B cell (primary cell): ENCODE measurements around the gene GRID2. TPM values are rescaled to one million over a fixed set of nuclear protein-coding genes. Genes with fewer than 3 reads are reported as not detected.

Experiments used
- ATAC-seq: fragments of 200-7000 bp; cut with Tn5 transposase; one replicate; pipeline ENCODE4 v1.10.0; 2021; ENCODE audit warnings: low read depth, mild to moderate bottlenecking, moderate number of reproducible peaks, moderate library complexity
- CTCF ChIA-PET: fragments of 350-600 bp; sonication (Branson Sonifier 250); formaldehyde crosslinking; loops from one replicate; lab custom pipeline; 2021; ENCODE audit warnings: antibody characterized with exemption, inconsistent platforms; lab: Charles Lee
- POLR2A ChIA-PET: fragments of 350-600 bp; sonication (Branson Sonifier 250); formaldehyde crosslinking; loops from one replicate; lab custom pipeline; 2021; ENCODE audit warnings: antibody characterized with exemption; lab: Charles Lee
- DNase-seq: peaks from one replicate; pipeline ENCODE4 v3.0.0; 2013
- H2AFZ ChIP-seq: 2 replicates; pipeline ENCODE4 v1.6.1; 2012; ENCODE audit warnings: mild to moderate bottlenecking, low read depth, low read length; ENCODE audit not compliant: insufficient read depth, poor library complexity, severe bottlenecking
- H3K27ac ChIP-seq, 2 donors: 1 replicate in 1 of 2; 2 replicates in 1 of 2; pipeline ENCODE4 v1.5.1; 2012 to 2013; ENCODE audit warnings: low read length in 2 of 2, mild to moderate bottlenecking in 2 of 2, moderate library complexity in 1 of 2
- H3K27me3 ChIP-seq, 4 experiments: fragments of 200-600 bp in 1 of 4; sonication (generic) in 1 of 4; replicated peaks in 1 of 4; 1 replicate in 2 of 4; 2 replicates in 2 of 4; pipeline versions ENCODE4 v1.6.1 to v1.7.0; 2013 to 2016; ENCODE audit warnings: low read length in 3 of 4, mild to moderate bottlenecking in 2 of 4, mixed read lengths in 1 of 4, moderate library complexity in 1 of 4; ENCODE audit not compliant: insufficient read depth in 4 of 4, control insufficient read depth in 3 of 4; ENCODE audit errors: control extremely low read depth in 1 of 4
- H3K36me3 ChIP-seq, 2 experiments: replicated peaks in 1 of 2; 1 replicate in 1 of 2; 2 replicates in 1 of 2; pipeline versions ENCODE4 v1.6.1 to v1.7.1; 2013; ENCODE audit warnings: low read length in 1 of 2; ENCODE audit not compliant: insufficient read depth in 2 of 2, control insufficient read depth in 1 of 2; ENCODE audit errors: control extremely low read depth in 1 of 2, extremely low read depth in 1 of 2
- H3K4me1 ChIP-seq, 2 donors: fragments of 200-600 bp in 1 of 2; sonication (generic) in 1 of 2; 1 replicate in 1 of 2; 2 replicates in 1 of 2; pipeline versions ENCODE4 v1.5.1 to v1.6.1; 2013 to 2017; ENCODE audit warnings: low read length in 2 of 2; ENCODE audit not compliant: control insufficient read depth in 2 of 2, insufficient read depth in 2 of 2
- H3K4me2 ChIP-seq: replicated peaks from 2 replicates; pipeline ENCODE3; 2012; ENCODE audit warnings: mild to moderate bottlenecking, low read depth, low read length; ENCODE audit not compliant: poor library complexity, severe bottlenecking
- H3K4me3 ChIP-seq, 5 experiments: fragments of 200-600 bp in 1 of 5; sonication (generic) in 1 of 5; 1 replicate in 3 of 5; 2 replicates in 2 of 5; pipeline versions ENCODE4 v1.5.1 to v1.7.0; 2011 to 2016; ENCODE audit warnings: low read length in 4 of 5, mild to moderate bottlenecking in 4 of 5, low read depth in 2 of 5, control low read depth in 1 of 5, moderate library complexity in 1 of 5; ENCODE audit not compliant: insufficient read depth in 1 of 5; ENCODE audit errors: control extremely low read depth in 1 of 5, extremely low read depth in 1 of 5
- H3K79me2 ChIP-seq: fragments of 200-600 bp; sonication (generic); one replicate; pipeline ENCODE4 v1.6.0; 2016; ENCODE audit warnings: low read length; ENCODE audit not compliant: control insufficient read depth, insufficient read depth
- H3K9ac ChIP-seq: fragments of 200-600 bp; sonication (generic); 2 replicates; pipeline ENCODE4 v1.6.1; 2017; ENCODE audit warnings: mild to moderate bottlenecking, low read length, moderate library complexity
- H3K9me3 ChIP-seq, 3 donors: one replicate each; pipeline versions ENCODE4 v1.6.1 to v1.7.1; 2013; ENCODE audit warnings: low read length in 2 of 3; ENCODE audit not compliant: control insufficient read depth in 2 of 3, insufficient read depth in 1 of 3; ENCODE audit errors: control extremely low read depth in 1 of 3
- H4K20me1 ChIP-seq: 2 replicates; pipeline ENCODE4 v1.6.0; 2012; ENCODE audit warnings: mild to moderate bottlenecking, low read length; ENCODE audit not compliant: insufficient read depth, control insufficient read depth, poor library complexity, severe bottlenecking
- H3K27ac Mint-ChIP-seq: one replicate; pipeline ENCODE4 v1.8.0; 2021; ENCODE audit warnings: mixed read lengths
- H3K27me3 Mint-ChIP-seq: one replicate; pipeline ENCODE4 v1.8.0; 2021; ENCODE audit warnings: mixed read lengths
- H3K4me1 Mint-ChIP-seq: one replicate; pipeline ENCODE4 v1.8.0; 2021; ENCODE audit warnings: mixed read lengths
- H3K4me3 Mint-ChIP-seq: one replicate; pipeline ENCODE4 v1.8.0; 2021; ENCODE audit warnings: mixed read lengths
- H3K9me3 Mint-ChIP-seq: one replicate; pipeline ENCODE4 v1.8.0; 2022; ENCODE audit warnings: mixed read lengths; ENCODE audit not compliant: insufficient read depth
- EZH2 ChIP-seq: IDR thresholded peaks from 2 replicates; pipeline ENCODE4 v1.6.1; 2012; ENCODE audit warnings: borderline replicate concordance, low read depth, mild to moderate bottlenecking, moderate library complexity, low read length; ENCODE audit not compliant: insufficient read depth, poor library complexity, severe bottlenecking
- WGBS: methylation state at CpG from one replicate; pipeline ENCODE4 v1.1.5; 2013; ENCODE audit warnings: missing lambda C conversion rate; ENCODE audit not compliant: insufficient coverage; 5-methylcytosine and 5-hydroxymethylcytosine counted together
- intact Hi-C: fragments of 100-400 bp; cut with micrococcal nuclease; formaldehyde crosslinking; loops from one replicate; pipeline ENCODE4 v1.10.0; 2022
- polyA plus RNA-seq: library from polyadenylated mRNA; depleted of rRNA; stranded (reverse); fragments of >200 nt; gene quantifications from 2 replicates; pipeline ENCODE4 v1.2.3, GENCODE V29; 2012
- total RNA-seq, 2 donors: library from RNA; stranded (reverse); fragments of 120-200 nt in 1 of 2; gene quantifications; 1 replicate in 1 of 2; 2 replicates in 1 of 2; pipeline versions ENCODE4 v1.2.3 to v1.2.4, GENCODE V29; 2013 to 2022
- TF ChIP-seq, protein P1 (sequence below): fragments of 200-600 bp; IDR thresholded peaks from one replicate; pipeline ENCODE4 v1.8.0; 2022; ENCODE audit warnings: antibody characterized with exemption, mild to moderate bottlenecking

GRID2 gene
- total and polyA plus RNA-seq, 2 donors (not counting 1 experiment from before 2014, with no cell fraction given), result not detected

DNA sequence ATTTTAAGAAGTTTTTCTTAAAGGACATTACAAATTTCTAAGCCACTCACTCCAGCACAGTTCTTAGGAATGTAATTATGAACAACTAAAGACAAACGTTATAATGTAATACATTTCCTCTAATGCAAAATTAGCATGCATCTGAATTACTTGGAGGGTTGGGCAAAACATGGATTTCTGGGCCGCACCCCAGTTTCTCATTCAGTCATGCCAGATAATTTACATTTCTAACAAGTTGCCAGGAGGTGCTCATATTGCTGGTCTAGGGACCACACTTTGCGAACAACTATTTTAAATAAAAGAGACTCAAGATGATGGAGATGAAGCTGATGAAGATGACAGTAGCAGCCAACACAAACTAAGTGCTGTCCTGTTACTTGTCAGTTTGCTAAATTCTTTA, 840.1 kb downstream of the GRID2 start:
- H3K27ac Mint-ChIP-seq, result no peak overlapping the region
- DNase-seq, result no peak
- 100% methylated on average over 1 of the region's 3 CpGs for WGBS

DNA sequence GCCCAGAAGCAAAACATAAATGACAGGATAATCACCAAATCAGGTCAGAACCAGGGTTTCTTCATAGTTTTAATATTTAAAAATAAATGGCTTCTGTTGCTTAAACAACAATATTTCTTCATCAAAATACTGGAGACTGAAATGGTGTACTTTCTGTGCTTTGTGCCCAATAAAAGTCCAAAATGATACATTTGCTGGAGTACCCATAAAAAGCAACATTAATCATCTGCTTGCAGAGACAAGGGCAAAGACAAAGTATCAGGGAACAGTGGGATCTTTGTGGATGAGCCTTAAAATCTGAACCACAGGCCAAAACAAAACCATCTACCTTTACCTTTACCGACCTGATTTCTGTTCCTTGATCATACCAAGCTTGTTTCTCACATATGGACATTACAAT, 840.9 kb downstream of the GRID2 start:
- WGBS, result 100% methylated on average over 1 of the region's 1 CpG
- intact Hi-C loops, result no loop called here
- no peaks in the 10 kb centered on the region for H4K20me1 ChIP-seq
- no peaks in the 10 kb centered on the region for H3K27me3 ChIP-seq
- TF ChIP-seq EZH2, result no peak
- TF ChIP-seq, protein P1, sequence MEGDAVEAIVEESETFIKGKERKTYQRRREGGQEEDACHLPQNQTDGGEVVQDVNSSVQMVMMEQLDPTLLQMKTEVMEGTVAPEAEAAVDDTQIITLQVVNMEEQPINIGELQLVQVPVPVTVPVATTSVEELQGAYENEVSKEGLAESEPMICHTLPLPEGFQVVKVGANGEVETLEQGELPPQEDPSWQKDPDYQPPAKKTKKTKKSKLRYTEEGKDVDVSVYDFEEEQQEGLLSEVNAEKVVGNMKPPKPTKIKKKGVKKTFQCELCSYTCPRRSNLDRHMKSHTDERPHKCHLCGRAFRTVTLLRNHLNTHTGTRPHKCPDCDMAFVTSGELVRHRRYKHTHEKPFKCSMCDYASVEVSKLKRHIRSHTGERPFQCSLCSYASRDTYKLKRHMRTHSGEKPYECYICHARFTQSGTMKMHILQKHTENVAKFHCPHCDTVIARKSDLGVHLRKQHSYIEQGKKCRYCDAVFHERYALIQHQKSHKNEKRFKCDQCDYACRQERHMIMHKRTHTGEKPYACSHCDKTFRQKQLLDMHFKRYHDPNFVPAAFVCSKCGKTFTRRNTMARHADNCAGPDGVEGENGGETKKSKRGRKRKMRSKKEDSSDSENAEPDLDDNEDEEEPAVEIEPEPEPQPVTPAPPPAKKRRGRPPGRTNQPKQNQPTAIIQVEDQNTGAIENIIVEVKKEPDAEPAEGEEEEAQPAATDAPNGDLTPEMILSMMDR, result no peak
- H2AFZ ChIP-seq, result no peak overlapping the region
- no peak for ATAC-seq
- no peaks in the 10 kb centered on the region for H3K36me3 ChIP-seq
- no peaks in the 10 kb centered on the region for H3K9me3 ChIP-seq
- Mint-ChIP-seq H3K27me3 (no peaks in the 10 kb centered on the region), H3K4me3 (no peak overlapping the region), H3K27ac (no peak overlapping the region), H3K4me1 (no peaks in the 10 kb centered on the region), H3K9me3 (no peaks in the 10 kb centered on the region)
- H3K27ac ChIP-seq, result no peak overlapping the region
- ChIA-PET CTCF (no interaction called here), POLR2A (no interaction called here)
- no peaks in the 10 kb centered on the region for H3K4me1 ChIP-seq
- H3K4me3 ChIP-seq, result no peak overlapping the region
- H3K9ac ChIP-seq, result no peak overlapping the region
- H3K4me2 ChIP-seq, result no peak overlapping the region
- DNase-seq, result no peak
- no peaks in the 10 kb centered on the region for H3K79me2 ChIP-seq

More for the DNA sequence above, 840.1 kb downstream of the GRID2 start:
- POLR2A ChIA-PET, result no interaction called here
- CTCF ChIA-PET, result no interaction called here
- no peaks in the 10 kb centered on the region for H3K27me3 Mint-ChIP-seq
- no peaks in the 10 kb centered on the region for H4K20me1 ChIP-seq
- no peak overlapping the region for H2AFZ ChIP-seq
- no peaks in the 10 kb centered on the region for H3K36me3 ChIP-seq
- H3K27me3 ChIP-seq, result no peaks in the 10 kb centered on the region
- no peak overlapping the region for H3K4me3 Mint-ChIP-seq
- no peak overlapping the region for H3K4me3 ChIP-seq
- no peaks in the 10 kb centered on the region for H3K4me1 Mint-ChIP-seq
- no peak overlapping the region for H3K9ac ChIP-seq
- no peaks in the 10 kb centered on the region for H3K9me3 ChIP-seq
- ATAC-seq, result no peak
- H3K79me2 ChIP-seq, result no peaks in the 10 kb centered on the region
- H3K4me2 ChIP-seq, result no peak overlapping the region
- intact Hi-C loops, result no loop called here
- no peaks in the 10 kb centered on the region for H3K9me3 Mint-ChIP-seq
- TF ChIP-seq, protein P1, result no peak
- no peaks in the 10 kb centered on the region for H3K4me1 ChIP-seq
- H3K27ac ChIP-seq, result no peak overlapping the region
